NCI-H2227 treated with DMSO at 0.1 percent for 48 hours (cell line): ENCODE measurements around the gene FKBP1A.

Experiments used
- DNase-seq: peaks from one replicate; lab custom pipeline; 2025; lab: John Stamatoyannopoulos, UW

Gene FKBP1A

DNA sequence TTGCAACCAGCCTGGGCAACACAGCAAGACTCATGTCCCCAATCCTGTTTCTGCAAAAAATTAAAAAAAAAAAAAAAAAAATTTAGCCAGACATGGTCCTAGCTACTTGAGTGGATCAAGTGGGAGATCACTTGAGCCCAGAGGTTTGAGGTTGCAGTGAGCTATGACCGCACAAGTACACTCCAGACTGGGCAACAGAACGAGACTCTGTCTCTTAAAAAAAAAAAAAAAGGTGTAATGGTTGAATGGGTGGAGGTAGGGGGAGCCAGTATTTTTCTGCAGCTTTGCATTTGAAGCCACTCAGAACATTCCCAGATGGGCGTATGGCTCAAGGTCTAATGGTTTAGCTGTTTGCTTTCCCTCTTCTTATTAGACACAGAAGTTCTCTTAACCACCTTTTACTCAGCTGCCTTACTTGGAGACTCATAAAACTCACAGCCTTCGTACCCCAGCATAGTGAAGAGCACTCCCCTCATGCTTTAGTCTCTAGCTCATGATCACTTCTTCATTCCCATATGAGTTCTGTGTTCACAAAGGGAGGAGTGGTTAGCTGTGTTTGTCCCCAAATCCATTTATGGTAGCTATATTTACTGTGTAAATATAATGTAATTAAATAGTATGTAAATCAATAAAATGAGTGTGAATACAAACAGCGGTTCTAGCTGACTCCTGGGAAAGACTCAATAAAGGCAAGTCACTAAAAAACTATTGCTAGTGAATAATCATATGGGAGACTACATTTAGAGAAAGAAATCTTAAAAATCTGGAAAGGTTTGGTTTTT, 9.0 kb downstream of the FKBP1A start:
- DNase-seq, result no peak

DNA sequence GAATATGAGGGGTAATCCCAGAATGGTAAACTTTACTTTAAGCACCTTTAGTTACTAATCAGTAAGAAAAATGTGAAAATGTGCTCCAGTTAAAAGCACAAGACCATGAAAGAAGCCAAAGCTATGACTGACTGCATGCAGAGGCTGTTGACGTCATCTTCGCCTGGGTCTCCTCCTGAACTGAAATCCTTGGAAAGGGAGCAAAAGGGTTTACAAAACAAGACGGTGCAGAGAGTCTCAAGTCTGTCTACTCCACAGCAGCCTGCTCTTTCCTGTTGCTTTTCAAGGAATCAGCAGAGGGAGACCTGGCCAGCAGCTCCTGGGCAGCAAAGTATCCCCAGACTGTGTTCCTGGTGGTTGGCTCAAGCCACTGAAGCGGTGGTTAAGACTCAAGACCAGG, 10.2 kb downstream of the FKBP1A start:
- no peak for DNase-seq

DNA sequence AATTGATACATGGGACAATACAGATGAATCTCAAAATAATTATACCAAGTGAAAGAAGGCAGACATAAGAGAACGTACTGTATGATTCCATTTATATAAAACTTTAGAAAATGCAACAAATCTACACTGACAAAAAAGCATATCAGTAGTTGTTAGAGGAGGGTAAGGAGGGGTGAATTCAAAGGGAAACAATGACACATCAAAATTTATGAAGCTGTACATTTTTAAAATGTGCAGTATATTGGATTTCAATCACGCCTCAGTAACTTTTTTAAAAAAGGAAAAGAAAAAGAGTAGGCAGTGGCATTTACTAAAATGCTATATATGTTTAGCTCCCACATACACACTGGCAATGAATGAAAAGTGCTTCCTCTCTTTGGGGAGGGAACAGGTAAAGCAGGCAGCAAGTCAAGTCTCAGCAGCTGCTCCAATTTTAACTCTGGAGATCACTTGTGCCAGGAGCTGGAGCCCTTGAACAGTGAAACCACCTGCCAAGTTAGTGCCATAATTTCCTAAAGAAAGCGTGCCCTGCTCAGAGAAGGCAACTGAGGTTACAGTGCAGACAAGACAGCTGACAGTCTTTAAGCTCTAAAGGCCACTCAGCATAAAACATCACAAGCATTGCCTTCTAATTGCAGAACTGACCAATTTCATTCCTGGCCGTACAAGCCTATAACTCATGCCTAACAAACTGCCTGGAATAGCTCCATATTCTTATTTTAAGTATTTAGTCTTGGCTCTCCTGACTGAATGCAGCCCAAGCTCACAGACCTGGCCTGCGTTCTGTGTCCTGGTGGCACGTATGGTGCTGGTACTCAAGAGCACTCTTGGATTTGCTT, 10.9 kb downstream of the FKBP1A start:
- no peak for DNase-seq

DNA sequence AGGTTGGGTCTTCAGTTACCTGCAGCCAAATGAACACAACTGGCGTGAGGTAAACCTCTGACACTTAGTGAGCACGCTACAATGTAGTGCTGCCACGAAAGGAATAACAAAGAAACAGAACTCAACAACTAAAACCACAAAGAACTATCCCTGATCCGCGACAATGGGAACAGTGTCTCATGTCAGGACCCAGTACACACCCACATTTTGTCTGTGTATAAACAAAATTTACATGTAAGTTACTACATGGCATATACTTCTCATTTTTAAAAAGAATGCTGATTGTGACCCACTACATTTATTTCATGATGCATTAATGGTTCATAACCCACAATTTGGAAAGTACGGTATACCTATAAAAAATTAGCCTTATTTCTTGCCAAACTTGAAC, 14.1 kb downstream of the FKBP1A start:
- DNase-seq, result no peak

GRCh38 chr20:1377984-1378734, 14.7 kb downstream of the FKBP1A start:
- DNase-seq, result no peak

GRCh38 chr20:1377341-1377871, 15.4 kb downstream of the FKBP1A start:
- DNase-seq, result no peak

- no peak for DNase-seq
Observed at GRCh38 chr20:1376408-1377270, 16.2 kb downstream of the FKBP1A start.

GRCh38 chr20:1376007-1376406, 16.8 kb downstream of the FKBP1A start:
- no peak for DNase-seq

GRCh38 chr20:1375515-1375914, 17.3 kb downstream of the FKBP1A start:
- DNase-seq, result no peak

GRCh38 chr20:1374246-1374645, 18.6 kb downstream of the FKBP1A start:
- DNase-seq, result no peak

- no peak for DNase-seq
Observed at GRCh38 chr20:1373614-1374013, 19.2 kb downstream of the FKBP1A start.

DNA sequence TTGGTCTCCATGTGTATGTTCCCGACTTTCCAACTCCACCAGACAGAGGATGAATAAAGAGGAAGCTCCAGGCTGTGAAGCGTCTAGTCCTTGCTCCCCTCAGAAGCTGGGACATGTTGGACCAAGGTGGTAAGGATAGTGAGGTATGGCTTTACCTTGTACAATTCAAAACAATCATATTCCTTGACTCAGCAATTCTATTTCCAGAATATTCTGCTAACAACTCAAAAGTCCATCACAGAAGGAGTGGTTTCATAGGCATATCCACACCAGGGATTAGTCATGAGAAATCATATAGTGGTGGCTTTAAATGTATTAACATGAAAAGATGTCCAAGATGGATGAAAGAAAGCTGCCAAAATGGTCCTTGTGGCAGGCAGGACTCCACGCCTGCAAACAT, 19.8 kb downstream of the FKBP1A start:
- DNase-seq, result no peak

DNA sequence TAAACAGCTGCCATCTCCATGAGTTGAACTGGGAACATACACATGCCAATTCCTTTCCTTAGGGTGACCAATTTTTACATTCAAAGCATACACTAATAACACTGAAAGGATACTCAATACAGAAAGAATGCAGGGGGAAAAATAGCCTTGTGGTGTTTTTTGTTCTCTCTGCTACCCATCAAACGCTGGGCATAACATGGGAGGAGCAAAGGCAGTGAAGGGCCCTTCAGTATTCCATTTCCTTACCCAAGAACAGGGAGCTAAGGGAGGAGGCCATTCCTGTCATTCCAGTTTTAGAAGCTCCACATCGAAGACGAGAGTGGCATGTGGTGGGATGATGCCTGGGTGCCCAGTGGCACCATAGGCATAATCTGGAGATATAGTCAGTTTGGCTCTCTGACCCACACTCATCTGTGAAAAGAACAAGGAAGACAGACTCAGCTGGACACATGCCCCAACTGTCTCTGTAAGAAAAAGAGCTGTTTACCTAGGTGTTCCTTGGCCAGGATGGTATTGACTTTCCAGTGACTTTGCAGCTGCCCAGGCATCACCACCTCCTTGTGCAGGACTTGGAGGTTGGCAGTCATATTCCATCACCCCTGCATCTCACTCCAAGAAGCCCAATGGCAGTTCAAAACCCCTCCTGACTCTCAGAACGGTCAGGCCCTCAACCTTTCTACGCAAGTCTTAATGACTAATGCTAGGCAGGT, 20.9 kb downstream of the FKBP1A start:
- no peak for DNase-seq

- DNase-seq, result no peak
Observed at GRCh38 chr20:1371202-1371782, 21.6 kb downstream of the FKBP1A start.

GRCh38 chr20:1370548-1371110, 22.2 kb downstream of the FKBP1A start:
- no peak for DNase-seq

GRCh38 chr20:1369970-1370369, 22.9 kb downstream of the FKBP1A start:
- DNase-seq, result no peak

DNA sequence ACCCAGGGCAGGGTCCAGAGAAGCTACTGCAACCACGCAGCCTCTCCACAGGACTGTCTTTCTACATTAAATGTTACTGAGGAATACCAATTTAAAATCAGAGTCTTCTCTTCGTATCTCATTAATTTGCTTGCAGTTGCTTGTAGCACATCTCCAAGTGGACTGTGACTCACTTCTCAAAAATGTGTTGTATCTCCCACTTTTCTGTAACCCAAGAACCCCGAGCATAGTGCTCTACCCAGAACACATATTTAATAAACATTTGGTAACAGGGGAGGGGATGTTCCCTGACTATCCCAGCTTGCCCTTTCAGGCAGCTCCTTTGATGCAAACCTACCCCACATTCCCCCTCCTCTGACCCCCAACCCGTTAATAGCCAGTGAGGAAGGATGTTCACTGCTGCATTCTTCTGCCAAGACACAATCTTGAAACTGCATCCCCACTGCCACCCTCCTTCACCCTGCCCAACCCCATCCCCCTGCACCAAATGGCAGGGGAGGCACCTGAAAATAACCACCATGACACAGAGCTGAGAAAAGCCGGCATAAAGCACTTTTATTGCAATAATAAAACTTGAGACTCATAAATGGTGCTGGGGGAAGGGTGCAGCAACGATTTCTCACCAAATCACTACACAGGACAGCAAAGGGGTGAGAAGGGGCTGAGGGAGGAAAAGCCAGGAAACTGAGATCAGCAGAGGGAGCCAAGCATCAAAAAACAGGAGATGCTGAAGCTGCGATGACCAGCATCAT, 24.2 kb downstream of the FKBP1A start:
- no peak for DNase-seq

GRCh38 chr20:1367479-1367878, 25.4 kb downstream of the FKBP1A start:
- no peak for DNase-seq

DNA sequence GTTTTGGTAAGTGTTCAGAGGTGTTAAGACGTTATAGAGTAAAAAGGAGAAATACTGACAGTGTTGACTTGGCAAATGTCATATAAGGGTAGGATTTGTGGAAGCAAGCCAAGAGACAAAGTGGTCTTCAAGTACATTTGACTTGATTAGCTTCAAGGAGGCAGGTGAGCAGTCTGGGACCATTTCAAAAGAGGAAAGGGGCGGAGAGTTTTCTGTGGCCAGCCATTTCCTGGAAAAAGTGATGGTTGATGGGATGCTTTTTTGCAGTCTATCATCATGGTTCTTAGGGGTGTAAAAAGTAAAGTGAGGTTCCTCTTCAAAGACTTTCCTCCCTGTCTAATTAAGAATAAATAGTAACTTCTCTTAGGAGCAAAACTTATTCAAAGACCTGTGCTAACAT, 28.7 kb downstream of the FKBP1A start:
- no peak for DNase-seq
